Right lobe of liver (tissue), 4 donors: ENCODE measurements around the gene CYGB.
"Not testable (repeated sequence)": the region's sequence is repeated elsewhere in the genome, so short reads cannot be mapped to it uniquely, and the experiment has no call there.

Experiments
- POLR2A ChIP-seq: fragments of 450-650 bp; IDR thresholded peaks from one replicate; pipeline ENCODE4 v1.6.1; 2017; ENCODE audit warnings: antibody characterized with exemption, mild to moderate bottlenecking
- TF ChIP-seq, protein P1 (sequence below), 4 donors: fragments of 200-600 bp in 3 of 4; fragments of 450-650 bp in 1 of 4; IDR thresholded peaks; one replicate each; pipeline versions ENCODE4 v1.5.1 to v1.8.0; 2016 to 2022; ENCODE audit warnings: antibody characterized with exemption in 4 of 4, mild to moderate bottlenecking in 2 of 4
- donor health status: DM: no; HTN: no; CAD: no.
- donor health status: DM: no; HTN: no; CAD: no.
- donor health status: DM: no; HTN: yes; CAD: no.

DNA sequence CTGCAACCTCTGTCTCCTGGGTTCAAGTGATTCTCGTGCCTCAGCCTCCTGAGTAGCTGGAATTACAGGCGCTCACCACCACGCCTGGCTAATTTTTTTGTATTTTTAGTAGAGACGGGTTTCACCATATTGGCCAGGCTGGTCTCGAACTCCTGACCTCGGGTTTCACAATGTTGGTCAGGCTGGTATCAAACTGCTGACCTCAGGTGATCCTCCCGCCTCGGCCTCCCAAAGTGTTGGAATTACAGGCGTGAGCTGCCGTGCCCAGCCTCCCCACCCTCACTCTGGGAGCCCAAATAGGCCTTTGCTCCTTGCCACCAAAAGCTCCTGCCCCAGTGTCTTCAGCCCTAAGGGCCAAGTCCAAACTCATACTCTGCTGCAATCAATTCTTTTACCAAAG lies 15.8 kb downstream of the CYGB start:
- TF ChIP-seq, protein P1, sequence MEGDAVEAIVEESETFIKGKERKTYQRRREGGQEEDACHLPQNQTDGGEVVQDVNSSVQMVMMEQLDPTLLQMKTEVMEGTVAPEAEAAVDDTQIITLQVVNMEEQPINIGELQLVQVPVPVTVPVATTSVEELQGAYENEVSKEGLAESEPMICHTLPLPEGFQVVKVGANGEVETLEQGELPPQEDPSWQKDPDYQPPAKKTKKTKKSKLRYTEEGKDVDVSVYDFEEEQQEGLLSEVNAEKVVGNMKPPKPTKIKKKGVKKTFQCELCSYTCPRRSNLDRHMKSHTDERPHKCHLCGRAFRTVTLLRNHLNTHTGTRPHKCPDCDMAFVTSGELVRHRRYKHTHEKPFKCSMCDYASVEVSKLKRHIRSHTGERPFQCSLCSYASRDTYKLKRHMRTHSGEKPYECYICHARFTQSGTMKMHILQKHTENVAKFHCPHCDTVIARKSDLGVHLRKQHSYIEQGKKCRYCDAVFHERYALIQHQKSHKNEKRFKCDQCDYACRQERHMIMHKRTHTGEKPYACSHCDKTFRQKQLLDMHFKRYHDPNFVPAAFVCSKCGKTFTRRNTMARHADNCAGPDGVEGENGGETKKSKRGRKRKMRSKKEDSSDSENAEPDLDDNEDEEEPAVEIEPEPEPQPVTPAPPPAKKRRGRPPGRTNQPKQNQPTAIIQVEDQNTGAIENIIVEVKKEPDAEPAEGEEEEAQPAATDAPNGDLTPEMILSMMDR (IDR thresholded peaks at IDR 0.05): not testable (repeated sequence)
- TF ChIP-seq POLR2A: not testable (repeated sequence)
